HL-60 (cell line): ENCODE measurements around the gene DIPK2A.

Source experiments
- CTCF ChIP-seq: IDR thresholded peaks from one replicate; pipeline ENCODE4 v1.5.1; 2011; ENCODE audit warnings: low read length, control low read depth, inconsistent platforms; ENCODE audit not compliant: insufficient read depth
- POLR2AphosphoS5 ChIP-seq: IDR thresholded peaks from 2 replicates; pipeline ENCODE4 v1.6.1; 2012; ENCODE audit warnings: low read depth

GRCh38 chr3:143972505-143973258, 1.1 kb downstream of the DIPK2A start:
- TF ChIP-seq CTCF, result no peak
- peak; percentile 12; the same call in 1 of the 2 replicates for TF ChIP-seq POLR2AphosphoS5
